ENCODE data around the gene PRDM2. TPM values are rescaled to one million over a fixed set of nuclear protein-coding genes. Genes with fewer than 3 reads are reported as not detected.

The PRDM2 gene
- total RNA-seq, 1 experiment from 2014 or later: 7.1 TPM

DNA sequence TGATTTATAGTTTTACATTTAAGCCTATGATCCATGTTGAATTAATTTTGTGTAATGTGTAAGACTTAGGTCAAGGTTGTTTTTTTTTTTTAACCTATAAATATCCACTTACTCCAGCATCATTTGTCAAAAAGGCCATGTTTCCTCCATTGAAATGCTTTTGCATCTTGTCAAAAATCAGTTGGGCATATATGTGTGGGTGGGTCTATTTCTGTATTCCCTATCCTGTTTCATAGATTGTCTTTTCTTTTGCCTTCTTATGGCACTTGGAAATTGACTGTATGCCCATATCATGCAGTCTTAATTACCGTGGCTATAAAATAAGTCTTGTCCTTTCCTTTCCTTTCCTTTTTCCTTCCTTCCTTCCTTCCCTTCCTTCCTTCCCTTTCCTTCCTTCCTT, 138.2 kb downstream of the PRDM2 start:
- no peak for DNase-seq (ENCODE audit: low read depth)

DNA sequence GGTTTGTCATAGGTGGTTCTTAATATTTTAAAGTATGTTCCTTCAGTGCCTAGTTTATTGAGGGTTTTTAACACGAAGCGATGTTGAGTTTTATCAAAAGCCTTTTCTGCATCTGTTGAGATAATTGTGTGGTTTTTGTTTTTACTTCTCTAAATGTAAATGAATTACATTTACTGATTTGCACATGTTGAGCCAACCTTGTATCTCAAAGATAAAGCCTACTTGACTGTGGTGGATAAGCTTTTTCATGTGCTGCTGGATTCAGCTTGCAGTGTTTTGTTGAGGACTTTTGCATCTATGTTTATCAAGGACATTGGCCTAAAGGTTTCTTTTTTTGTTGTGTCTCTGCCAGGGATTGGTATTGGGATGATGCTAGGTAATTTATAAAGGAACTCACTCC, 142.5 kb downstream of the PRDM2 start:
- DNase-seq (ENCODE audit: low read depth): no peak

DNA sequence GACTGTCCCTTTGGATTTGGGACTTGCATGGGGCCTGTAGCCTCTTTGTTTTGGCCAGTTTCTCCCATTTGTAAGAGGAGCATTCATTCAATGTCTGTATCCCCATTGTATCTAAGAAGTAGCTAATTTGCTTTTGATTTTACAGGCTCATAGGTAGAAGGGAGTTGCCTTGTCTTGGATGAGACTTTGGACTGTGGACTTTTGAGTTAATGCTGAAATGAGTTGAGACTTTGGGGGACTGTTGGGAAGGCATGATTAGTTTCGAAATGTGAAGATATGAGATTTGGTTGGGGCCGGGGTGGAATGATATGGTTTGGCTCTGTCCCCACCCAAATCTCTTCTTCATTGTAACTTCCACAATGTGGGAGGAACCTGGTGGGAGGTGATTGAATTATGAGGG, 151.7 kb downstream of the PRDM2 start:
- DNase-seq (ENCODE audit: low read depth): no peak

DNA sequence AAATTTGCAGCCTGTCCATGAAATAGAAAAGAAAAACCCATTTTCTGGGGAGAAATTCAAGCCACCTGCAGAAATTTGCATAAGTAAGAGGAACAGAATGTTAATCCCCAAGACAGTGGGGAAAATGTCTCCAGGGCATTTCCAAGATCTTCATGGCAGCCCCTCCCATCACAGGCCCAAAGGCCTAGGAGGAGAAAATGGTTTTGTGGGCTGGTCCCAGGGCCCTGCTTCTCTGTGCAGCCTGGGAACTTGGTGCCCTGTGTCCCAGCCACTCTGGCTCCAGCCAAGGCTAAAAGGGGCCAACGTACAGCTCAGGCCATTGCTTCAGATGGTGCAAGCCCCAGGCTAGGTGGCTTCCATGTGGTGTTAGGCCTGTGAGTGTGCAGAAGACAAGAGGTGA, 155.6 kb downstream of the PRDM2 start:
- DNase-seq (ENCODE audit: low read depth): no peak

DNA sequence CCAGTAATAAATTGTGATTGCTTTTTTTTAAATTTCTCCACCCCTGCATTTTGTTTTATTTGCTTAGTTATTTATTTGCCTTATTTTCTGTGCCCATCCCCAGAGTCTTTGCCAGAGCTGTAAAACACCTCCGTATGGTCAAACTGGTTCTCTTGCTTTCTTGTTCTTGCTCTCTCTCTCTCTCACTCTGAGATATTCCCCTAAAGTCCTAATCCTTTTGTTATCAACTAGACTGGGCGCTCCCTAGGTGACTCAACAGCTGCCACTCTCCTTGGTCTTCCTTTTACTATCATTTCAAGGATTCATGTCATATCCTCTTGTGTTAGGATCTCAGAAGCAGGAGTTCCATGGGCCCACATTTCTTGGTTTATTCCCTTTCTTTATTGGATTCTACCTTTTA, 160.0 kb downstream of the PRDM2 start:
- no peak for DNase-seq (ENCODE audit: low read depth)

DNA sequence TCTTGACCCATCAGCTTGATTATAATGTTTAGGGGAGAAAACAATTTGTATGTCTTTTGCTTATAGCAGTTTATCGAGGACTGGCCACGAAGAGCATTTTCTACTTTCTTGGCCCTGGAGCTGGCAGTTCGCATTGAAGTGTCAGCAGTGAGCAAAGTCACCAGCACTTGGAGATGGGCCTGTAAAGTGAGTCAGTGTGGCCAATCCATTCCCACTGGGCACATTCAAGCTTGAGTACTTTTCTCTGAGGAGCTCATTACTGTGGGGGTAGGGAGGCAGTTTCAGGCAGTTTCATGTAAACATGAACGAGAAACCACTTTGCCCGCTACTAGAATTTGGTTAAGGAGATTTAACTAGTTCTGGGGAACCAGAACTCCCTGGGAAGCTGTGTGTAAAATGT, 164.8 kb downstream of the PRDM2 start:
- DNase-seq (ENCODE audit: low read depth): no peak

DNA sequence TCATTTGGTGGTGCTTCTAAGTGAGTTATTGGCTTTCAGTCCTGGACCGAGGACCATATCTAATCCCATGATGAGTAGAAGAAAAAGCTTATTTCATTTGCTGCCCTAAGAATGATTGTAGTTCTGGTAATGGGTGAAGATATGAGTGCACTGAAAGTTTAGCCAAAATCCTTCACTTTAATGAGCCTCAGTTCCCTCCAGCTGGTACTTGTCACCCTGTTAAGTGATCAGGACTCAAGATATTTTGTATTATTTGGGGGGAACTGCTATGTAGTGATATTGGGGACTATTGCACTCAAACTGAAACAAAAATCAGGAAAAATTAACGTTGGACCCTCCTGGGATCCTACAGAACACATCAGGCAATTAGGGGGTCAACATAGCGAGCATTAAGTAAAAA, 165.9 kb downstream of the PRDM2 start:
- DNase-seq (ENCODE audit: low read depth): no peak

DNA sequence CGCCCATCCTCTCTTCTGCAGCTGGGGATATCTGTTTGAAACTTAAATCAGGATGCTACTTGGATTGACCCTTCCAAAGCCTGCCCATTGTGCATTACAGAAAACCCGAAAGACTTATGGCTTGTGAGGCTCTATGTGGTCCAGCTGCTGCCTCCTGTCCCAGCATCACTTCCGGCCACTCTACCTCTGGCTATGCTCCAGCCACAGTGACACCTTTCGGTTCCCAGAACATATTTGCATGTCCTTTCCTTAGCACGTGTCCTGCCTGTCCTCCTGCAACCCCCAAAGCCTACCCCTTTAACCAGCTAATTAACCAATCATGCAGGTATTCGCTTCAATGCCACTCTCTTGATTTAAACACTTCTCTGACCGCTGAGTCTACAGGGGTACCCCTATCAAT, 167.6 kb downstream of the PRDM2 start:
- no peak for DNase-seq (ENCODE audit: low read depth)

DNA sequence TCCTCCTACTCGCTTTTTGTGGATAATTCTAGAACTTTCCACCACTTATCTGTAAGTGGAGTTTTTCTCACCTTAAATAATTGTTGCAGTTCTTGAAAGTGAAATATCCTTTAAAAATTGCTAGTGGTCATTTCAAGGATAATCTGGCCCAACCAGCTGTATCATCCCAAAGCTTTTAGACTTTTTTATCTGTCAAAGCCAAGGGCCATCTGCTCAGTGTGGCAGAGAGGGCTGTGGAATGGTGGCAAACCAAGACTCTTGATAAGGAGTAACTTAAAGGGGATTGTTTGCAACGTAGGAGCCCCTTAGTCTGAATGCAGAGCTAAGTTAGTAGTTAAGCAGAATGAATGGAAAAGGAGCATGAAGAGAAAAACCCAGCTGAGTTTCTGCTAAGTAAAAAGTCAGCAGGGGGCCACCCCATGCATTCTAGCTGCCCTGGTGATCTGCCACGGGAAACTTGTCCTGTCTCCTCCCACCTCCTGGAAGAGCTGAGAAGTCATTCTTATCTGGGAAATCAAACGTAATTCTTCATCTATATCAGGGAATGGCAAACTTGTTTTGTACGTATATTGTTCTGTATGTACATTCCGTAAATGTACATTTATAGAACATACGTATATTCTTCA, 169.3 kb downstream of the PRDM2 start:
- no peak for DNase-seq (ENCODE audit: low read depth)

DNA sequence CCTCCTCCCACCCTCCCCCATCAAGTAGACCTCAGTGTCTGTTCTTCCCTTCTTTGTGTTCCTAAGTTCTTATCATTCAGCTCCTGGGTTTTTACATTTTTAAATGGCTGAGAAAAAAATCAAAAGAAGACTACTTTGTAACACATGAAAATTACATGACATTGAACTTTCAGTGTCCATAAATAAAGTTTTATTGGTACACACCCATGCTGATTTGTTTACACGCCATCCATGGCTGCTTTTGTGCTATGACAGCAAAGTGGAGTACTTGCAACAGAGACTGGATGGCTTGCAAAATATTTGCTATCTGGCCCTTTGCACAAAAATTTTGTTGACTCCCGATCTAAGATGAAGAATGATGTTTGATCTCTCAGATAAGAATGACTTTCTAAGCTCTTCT, 171.4 kb downstream of the PRDM2 start:
- no peak for DNase-seq (ENCODE audit: low read depth)

DNA sequence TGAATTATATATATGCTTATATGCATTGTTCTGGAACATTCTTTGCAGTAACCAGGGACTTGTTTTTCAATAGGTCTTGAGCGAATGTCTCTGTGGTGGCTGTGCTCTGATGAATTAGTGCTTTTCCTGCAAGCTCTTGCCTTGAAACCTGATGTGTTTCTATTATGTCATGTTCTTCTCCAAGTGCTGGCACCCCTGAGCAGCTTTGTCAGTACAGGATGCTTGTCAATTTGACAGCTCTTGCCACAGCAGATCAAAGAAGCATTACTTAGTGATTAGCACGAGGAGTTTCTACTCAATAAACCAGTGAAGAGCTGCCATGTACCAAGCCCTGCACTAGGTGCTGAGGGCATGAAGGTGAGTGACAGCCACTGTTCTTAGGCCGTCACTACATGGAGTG, 171.9 kb downstream of the PRDM2 start:
- no peak for DNase-seq (ENCODE audit: low read depth)

DNA sequence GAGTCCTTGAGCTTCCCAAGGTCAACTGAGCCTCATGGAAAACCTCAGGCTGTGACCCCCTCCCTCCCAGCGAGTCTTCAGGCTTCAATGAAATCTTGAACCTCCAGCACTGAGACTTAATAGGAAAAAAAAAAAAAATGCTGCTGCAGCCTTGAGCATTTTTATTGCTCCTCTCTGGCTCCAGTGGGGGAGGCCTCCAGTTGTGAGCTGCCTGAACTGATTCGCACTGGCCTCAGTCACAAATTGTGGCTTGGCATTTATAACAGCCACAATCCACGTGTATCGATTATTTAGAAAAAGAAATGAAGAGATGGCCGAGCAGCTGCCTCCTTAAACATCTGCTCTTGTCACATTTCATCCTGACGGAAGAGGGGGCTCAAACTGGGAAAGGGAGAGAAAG, 173.0 kb downstream of the PRDM2 start:
- no peak for DNase-seq (ENCODE audit: low read depth)

Other genes starting within 250 kb of the PRDM2 start
- not detected in 2 replicates for gene LRRC38, start 186.2 kb upstream of the PRDM2 start, total RNA-seq (2014; rRNA removed; shearing (Covaris generic))
- 1.6 and 2.0 TPM in 2 replicates for gene PDPN, start 116.4 kb upstream of the PRDM2 start, total RNA-seq (2014; rRNA removed; shearing (Covaris generic))